GM18951 (cell line): ENCODE measurements around the gene RAB5B.
"Not testable (repeated sequence)": the region's sequence is repeated elsewhere in the genome, so short reads cannot be mapped to it uniquely, and the experiment has no call there.

ENCODE experiments used
- POLR2A ChIP-seq: IDR thresholded peaks from 4 replicates; pipeline ENCODE4 v1.6.1; 2011; ENCODE audit warnings: mild to moderate bottlenecking; ENCODE audit not compliant: insufficient read length, insufficient read depth; ENCODE audit errors: extremely low read depth
- in situ Hi-C: fragments of 300-500 bp; cut with MboI; formaldehyde crosslinking; loops from one replicate; pipeline ENCODE4 v1.12.0; 2022; ENCODE audit warnings: low sequenced_read_pairs, mixed read lengths, inconsistent platforms; ENCODE audit not compliant: unreplicated experiment

RAB5B gene

DNA sequence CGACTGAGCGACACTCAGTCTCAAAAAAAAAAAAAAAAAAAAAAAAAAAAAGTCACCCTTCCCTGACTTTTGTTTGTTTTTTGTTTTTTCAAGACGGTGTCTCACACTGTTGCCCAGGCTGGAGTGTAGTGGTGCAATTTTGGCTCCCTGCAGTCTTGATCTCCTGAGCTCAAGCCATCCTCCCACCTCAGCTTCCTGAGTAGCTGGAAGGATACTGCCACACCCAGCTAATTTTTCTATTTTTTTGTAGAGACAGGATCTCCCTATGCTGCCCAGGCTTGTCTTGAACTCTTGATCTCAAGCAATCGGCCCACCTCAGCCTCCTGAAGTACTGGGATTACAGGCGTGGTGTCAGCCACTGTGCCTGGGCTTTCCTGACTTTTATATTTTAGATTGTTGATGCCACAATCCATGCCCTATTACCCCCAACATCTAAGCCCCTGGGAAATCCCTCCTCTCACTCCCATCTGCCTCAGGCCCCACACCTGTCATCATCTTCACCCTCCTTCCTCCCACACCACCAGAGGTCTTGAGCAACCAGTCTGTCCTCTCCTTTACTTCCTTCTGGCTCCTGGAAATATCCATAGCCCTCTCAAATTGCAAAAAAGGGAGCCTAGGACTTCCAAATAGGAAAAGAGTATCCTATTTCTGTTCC, 54.8 kb downstream of the RAB5B start:
- TF ChIP-seq POLR2A, result no peak
- in situ Hi-C loops, result no loop called here

DNA sequence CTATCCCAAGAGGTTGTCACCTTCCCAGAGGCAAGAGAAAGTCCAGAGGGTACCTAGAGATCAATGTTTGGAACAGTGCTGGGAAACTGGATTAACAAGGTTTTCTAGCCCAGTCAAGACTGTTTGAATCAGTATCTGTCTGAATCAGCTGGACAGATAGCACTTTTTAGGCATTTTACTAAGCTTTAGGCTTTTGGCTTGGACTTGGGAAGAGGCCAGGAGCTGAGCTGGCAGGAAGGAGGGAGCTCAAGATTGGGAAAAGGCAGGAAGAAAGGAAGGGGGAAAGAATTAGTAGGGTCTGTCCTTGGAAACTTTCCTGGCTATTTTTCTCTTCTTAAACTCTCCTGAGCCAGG, 55.3 kb downstream of the RAB5B start:
- in situ Hi-C loops, result no loop called here
- TF ChIP-seq POLR2A, result no peak

DNA sequence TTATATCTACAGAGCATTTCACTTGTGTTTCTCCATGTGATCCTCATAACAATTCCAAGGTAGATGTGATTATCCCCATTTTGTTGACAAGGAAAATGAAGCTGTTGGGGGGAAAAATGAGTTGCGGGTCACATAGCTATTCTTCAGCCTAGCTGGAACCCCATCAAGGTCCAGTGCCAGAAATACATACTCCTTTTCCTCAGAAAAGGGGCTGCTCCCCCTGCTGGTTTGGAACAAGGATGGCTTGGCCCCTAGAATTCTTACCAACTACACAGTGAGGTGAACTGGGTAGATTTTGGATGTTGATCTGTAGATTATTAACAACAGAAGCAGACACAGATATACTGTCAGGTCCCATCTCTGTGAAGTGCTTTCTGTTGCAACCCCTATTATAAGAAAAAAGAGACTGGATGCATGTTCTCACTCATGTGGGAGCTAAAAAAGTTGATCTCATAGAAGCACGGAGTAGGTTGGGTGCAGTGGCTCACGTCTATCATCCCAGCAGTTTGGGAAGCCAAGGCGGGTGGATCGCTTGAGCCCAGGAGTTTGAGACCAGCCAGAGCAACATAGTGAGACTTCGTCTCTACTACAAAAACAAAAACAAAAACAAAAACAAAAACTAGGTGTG, 55.9 kb downstream of the RAB5B start:
- in situ Hi-C loops, result loop anchor here (10.0 kb wide), 1 partner anchor 275 kb away; no protein-coding TSS in a partner anchor
- no peak for TF ChIP-seq POLR2A

DNA sequence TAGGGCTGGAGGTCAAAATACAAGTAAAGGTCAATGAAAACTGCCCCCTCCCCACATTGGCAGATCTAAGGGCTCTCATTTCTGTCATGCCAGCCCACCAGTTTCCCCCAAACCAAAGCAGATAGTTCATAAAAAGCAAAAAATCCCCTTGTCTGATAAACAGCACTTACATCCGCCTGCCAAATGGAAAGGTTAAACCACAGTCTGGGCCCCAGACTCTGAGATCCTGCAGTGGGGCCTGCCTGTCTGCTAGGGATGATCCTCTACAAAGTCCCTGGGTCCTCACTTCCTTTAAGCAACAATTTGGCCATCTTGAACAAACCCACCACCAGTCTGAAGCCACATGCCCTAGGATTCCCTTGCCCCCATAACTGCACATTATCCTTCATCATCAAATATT, 58.1 kb downstream of the RAB5B start:
- in situ Hi-C loops, result loop anchor here (10.0 kb wide), 1 partner anchor 277 kb away; no protein-coding TSS in a partner anchor
- TF ChIP-seq POLR2A, result no peak

DNA sequence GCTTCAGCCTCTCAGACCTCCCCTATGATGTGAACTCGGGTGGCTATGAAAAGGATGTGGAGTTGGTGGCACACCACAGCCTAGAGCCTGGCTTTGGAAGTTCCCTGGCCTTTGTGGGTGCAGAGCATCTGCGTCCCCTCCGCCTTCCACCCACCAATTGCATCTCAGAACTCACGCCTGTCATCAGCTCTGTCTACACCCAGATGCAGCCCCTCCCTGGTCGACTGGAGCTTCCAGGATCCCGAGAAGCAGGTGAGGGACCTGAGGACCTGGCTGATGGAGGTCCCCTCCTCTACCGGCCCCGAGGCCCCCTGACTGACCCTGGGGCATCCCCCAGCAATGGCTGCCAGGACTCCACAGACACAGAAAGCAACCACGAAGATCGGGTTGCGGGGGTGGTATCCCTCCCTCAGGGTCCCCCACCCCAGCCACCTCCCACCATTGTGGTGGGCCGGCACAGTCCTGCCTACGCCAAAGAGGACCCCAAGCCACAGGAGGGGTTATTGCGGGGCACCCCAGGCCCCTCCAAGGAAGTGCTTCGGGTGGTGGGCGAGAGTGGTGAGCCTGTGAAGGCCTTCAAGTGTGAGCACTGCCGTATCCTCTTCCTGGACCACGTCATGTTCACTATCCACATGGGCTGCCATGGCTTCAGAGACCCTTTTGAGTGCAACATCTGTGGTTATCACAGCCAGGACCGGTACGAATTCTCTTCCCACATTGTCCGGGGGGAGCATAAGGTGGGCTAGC, 60.9 kb downstream of the RAB5B start:
- in situ Hi-C loops, result loop anchor here (10.0 kb wide), 1 partner anchor 280 kb away; no protein-coding TSS in a partner anchor
- TF ChIP-seq POLR2A, result no peak

DNA sequence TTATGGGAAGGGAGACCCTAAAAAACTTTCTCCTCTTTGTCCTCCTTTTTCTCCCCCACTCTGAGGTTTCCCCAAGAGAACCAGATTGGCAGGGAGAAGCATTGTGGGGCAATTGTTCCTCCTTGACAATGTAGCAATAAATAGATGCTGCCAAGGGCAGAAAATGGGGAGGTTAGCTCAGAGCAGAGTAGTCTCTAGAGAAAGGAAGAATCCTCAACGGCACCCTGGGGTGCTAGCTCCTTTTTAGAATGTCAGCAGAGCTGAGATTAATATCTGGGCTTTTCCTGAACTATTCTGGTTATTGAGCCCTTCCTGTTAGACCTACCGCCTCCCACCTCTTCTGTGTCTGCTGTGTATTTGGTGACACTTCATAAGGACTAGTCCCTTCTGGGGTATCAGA, 63.3 kb downstream of the RAB5B start:
- in situ Hi-C loops, result loop anchor here (10.0 kb wide), 1 partner anchor 282 kb away; no protein-coding TSS in a partner anchor
- no peak for TF ChIP-seq POLR2A

DNA sequence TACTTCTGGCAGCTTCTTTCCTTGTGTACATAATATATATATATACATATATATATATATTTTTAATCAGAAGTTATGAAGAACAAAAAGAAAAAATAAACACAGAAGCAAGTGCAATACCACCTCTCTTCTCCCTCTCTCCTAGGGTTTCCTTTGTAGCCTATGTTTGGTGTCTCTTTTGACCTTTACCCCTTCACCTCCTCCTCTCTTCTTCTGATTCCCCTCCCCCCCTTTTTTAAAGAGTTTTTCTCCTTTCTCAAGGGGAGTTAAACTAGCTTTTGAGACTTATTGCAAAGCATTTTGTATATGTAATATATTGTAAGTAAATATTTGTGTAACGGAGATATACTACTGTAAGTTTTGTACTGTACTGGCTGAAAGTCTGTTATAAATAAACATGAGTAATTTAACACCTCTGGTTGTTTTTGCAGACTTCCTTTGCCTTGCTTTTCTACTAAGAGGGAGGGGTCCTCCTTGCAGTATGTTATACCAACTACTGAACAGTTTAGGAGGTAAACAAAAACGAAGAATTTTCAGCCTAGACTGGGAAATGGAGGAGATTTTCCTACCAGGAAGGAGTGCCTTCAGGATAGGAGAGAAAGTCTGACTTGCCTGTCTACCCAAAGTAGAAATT, 64.3 kb downstream of the RAB5B start:
- no peak for TF ChIP-seq POLR2A
- in situ Hi-C loops, result loop anchor here (10.0 kb wide), 1 partner anchor 283 kb away; no protein-coding TSS in a partner anchor

DNA sequence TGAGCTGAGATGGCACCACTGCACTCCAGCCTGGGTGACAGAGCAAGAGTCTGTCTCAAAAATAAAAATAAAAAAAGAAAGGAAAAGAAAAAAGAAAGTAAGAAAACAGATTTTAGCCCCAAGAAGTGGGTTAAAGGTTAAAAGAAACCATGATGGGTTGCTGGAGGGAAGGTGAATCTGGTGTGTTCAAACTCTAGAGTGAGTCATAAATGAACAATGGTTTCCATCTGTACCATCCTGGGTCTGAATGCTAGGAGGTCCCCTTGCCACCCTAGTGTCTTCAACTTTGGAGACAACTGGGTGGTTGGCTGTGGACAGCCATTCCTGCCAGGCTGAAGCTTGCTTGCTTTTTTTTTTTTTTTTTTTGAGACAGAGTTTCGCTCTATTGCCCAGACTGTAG, 66.3 kb downstream of the RAB5B start:
- in situ Hi-C loops, result no loop called here
- no peak for TF ChIP-seq POLR2A

DNA sequence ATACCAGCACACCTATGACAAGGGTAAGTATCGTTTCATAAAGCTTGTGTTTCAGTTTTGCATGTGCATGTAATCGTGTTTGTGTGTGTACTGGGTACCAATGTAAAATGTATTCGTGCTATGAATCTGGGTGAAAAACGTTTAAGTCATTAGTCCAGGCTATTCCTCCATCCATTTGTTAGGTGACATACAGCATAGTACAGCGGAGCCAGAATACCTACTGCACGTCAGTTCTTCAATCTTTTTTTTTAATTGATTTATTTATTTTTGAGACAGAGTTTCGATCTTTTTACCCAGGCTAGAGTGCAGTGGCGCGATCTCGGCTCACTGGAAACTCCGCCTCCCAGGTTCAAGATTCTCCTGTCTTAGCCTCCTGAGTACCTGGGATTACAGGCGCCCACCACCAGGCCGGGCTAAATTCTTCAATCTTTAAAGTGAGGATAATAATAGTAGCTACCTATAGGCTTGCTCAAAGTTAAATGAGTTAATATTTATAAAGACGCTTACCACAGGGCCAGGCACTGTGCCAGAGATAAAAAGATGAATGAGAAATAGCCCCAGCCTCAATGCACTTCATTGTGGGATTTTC, 67.2 kb downstream of the RAB5B start:
- in situ Hi-C loops, result no loop called here
- TF ChIP-seq POLR2A, result no peak

DNA sequence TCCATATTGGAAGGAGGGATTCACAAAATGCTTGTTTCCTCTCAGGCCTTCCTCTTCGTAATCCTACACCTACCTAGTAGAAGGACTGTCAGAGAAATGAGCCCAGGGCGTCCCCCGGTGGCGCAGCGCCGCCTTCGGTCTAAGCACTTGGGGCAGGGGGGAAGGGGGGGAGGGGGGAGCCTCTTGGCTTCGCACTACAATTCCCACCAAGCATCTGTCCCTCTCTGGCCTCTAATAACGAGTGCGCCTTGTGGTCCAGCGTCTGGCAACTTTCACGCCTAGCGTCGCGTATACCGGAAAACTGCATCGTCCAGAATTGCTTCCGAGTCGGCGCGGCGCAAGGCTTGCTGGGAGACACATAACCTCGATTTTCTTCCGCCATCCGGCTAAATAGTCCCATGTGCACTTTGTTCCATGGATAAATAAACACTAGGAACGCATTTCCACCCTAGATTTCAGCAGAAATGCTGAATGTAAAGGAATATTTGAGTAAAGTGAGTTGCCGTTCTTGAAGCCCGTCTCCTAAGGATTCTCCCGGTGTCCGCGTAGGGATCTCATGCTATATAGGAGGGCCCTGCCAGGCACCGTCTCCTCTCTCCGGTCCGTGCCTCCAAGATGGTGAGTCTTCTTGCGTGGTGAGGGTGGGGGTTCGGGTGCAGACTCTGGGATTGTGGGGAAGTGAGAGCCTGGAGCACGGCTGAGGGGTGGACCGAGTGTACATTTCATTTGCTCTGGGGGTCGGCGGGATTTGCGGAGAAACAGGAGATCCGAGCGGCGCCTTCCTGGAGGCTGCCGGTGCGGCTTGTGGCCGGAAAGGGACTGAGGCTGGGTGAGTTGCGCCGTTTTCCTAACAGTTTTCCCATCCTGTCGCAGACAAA, 67.9 kb downstream of the RAB5B start, which contains the start of gene RPS26:
TSS of gene RPS26 (plus strand) at position 367 of the 878 bp plus-strand sequence. CDS start at position 616, 249 bp downstream.
- in situ Hi-C loops, result no loop called here
- peak; percentile 99 for TF ChIP-seq POLR2A

DNA sequence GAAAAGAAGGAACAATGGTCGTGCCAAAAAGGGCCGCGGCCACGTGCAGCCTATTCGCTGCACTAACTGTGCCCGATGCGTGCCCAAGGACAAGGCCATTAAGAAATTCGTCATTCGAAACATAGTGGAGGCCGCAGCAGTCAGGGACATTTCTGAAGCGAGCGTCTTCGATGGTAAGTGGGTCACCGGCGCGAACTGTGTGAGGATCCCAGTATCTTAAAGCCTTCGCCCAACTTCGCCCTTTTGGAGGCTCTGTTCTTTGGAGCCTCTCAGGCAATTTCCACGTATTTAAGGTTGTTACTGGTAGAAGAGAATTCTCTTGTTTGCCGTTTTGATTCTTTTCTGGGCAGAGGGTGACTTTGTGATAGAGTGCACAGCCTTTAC, 68.5 kb downstream of the RAB5B start:
- in situ Hi-C loops, result not testable (repeated sequence)

DNA sequence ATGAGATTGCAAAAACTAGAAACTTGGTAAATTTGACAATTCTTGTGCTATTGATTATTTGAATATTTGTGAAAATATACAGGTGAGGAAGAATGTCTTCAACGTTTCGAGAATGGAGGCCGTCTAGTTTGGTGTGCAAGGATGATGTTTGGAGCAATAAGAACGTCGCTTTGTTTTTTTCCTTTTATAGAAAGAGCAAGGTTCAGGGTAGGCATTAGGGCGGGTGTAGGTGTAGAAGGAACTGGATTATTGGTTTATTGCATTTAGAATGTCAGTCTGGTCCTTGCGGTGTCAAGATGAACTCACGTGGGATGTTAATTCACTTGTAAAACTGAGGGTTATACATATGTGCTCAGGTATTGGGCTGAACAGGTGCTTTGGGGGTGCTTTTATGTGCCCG, 69.0 kb downstream of the RAB5B start:
- in situ Hi-C loops, result no loop called here
- no peak for TF ChIP-seq POLR2A
